Astrocyte (in vitro differentiated cells and primary cell): Measurements from ENCODE around the gene ARF6.
"Not testable (repeated sequence)": the region's sequence is repeated elsewhere in the genome, so short reads cannot be mapped to it uniquely, and the experiment has no call there.

ENCODE experiments used
- EZH2 ChIP-seq: IDR thresholded peaks from 2 replicates; pipeline ENCODE4 v1.6.1; 2012; ENCODE audit warnings: mild to moderate bottlenecking, low read length, inconsistent platforms; ENCODE audit not compliant: insufficient read depth
- TF ChIP-seq, protein P1 (sequence below): IDR thresholded peaks from 2 replicates; pipeline ENCODE4 v1.5.1; 2011; ENCODE audit warnings: low read depth, mild to moderate bottlenecking, inconsistent platforms, low read length, moderate library complexity; ENCODE audit not compliant: insufficient read depth

DNA sequence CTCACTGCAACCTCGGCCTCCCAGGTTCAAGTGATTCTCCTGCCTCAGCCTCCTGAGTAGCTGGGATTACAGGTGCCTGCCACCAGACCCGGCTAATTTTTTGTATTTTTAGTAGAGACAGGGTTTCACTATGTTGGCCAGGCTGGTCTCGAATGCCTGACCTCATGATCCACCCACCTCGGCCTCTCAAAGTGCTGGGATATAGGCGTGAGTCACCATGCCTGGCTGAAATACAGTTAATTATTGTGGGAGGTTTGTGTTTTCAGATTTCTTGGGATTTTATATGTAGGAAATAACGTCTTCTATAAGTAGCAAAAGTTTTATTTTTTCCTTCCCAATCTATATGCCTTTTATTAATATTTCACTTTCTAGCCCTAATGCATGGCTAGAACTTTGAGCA lies 19.3 kb upstream of the ARF6 start:
- not testable (repeated sequence) for TF ChIP-seq EZH2
- TF ChIP-seq, protein P1, sequence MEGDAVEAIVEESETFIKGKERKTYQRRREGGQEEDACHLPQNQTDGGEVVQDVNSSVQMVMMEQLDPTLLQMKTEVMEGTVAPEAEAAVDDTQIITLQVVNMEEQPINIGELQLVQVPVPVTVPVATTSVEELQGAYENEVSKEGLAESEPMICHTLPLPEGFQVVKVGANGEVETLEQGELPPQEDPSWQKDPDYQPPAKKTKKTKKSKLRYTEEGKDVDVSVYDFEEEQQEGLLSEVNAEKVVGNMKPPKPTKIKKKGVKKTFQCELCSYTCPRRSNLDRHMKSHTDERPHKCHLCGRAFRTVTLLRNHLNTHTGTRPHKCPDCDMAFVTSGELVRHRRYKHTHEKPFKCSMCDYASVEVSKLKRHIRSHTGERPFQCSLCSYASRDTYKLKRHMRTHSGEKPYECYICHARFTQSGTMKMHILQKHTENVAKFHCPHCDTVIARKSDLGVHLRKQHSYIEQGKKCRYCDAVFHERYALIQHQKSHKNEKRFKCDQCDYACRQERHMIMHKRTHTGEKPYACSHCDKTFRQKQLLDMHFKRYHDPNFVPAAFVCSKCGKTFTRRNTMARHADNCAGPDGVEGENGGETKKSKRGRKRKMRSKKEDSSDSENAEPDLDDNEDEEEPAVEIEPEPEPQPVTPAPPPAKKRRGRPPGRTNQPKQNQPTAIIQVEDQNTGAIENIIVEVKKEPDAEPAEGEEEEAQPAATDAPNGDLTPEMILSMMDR, result not testable (repeated sequence)
